K562 (cell line): Measurements from ENCODE around the gene ZNF280D. TPM values are rescaled to one million over a fixed set of nuclear protein-coding genes. Genes with fewer than 3 reads are reported as not detected.
A peak's percentile ranks its signal among the peaks of the same experiment; 100 is the strongest.

Experiments used
- ATAC-seq: fragments of 200-7000 bp; cut with Tn5 transposase; 3 replicates; pipeline ENCODE4 v1.9.1; 2020; ENCODE audit warnings: moderate library complexity
- BruUV-seq: library from RNA; stranded (reverse); fragments of 400-500 nt; replicated peaks from 2 replicates; lab custom pipeline; 2021; lab: Mats Ljungman, UMichigan
- CTCF ChIA-PET: fragments of 300-600 bp; formaldehyde crosslinking; extraction: SDS; loops from one replicate; lab custom pipeline; 2021; ENCODE audit warnings: low intra/inter-chr PET ratio; lab: Yijun Ruan, JAX
- POLR2A ChIA-PET: fragments of 300-600, 350-650 bp; sonication (Branson Sonifier 250); formaldehyde crosslinking; extraction: SDS; loops from one replicate; lab custom pipeline; 2021; ENCODE audit warnings: antibody characterized with exemption, inconsistent platforms; lab: Yijun Ruan, JAX
- DNase-seq, 4 experiments: peaks; one replicate each; pipeline versions ENCODE4 v3.0.0 to v3.0.0-alpha.2; 2011 to 2018; ENCODE audit warnings: low spot score in 3 of 4, mixed read lengths in 3 of 4; ENCODE audit errors: extremely low read depth in 1 of 4
- FAIRE-seq: peaks from 2 replicates; lab custom pipeline; 2011; peaks lifted over from hg19 to GRCh38; lab: Jason Lieb, UNC
- H2AFZ ChIP-seq: 2 replicates; pipeline ENCODE4 v1.6.0; 2011; ENCODE audit warnings: low read depth, low read length, control low read depth, inconsistent platforms
- H3K27ac ChIP-seq: fragments of 200-600 bp; 3 replicates; pipeline ENCODE4 v1.8.0; 2011; ENCODE audit warnings: low read depth, mild to moderate bottlenecking, control low read depth, inconsistent platforms, low read length, moderate library complexity, mixed read lengths; ENCODE audit errors: extremely low read depth
- H3K27me3 ChIP-seq, 2 experiments: fragments of 300-600 bp in 1 of 2; 2 replicates in 1 of 2; 3 replicates in 1 of 2; pipeline versions ENCODE4 v1.6.0 to v1.8.0; 2011; ENCODE audit warnings: inconsistent platforms in 2 of 2, low read length in 2 of 2, mild to moderate bottlenecking in 1 of 2, mixed read lengths in 1 of 2, moderate library complexity in 1 of 2; ENCODE audit not compliant: control insufficient read depth in 2 of 2, insufficient read depth in 2 of 2
- H3K36me3 ChIP-seq: fragments of 300-600 bp; 3 replicates; pipeline ENCODE4 v1.8.0; 2011; ENCODE audit warnings: mild to moderate bottlenecking, low read length, inconsistent platforms; ENCODE audit not compliant: control insufficient read depth, insufficient read depth
- H3K4me1 ChIP-seq, 2 experiments: fragments of 200-600 bp in 1 of 2; replicated peaks in 1 of 2; 2 replicates in 1 of 2; 3 replicates in 1 of 2; pipeline versions ENCODE4 v1.5.1 to v1.8.0; 2011; ENCODE audit warnings: inconsistent platforms in 2 of 2, low read length in 2 of 2, mild to moderate bottlenecking in 1 of 2, mixed read lengths in 1 of 2, moderate library complexity in 1 of 2; ENCODE audit not compliant: control insufficient read depth in 2 of 2, insufficient read depth in 2 of 2
- H3K4me2 ChIP-seq: 2 replicates; pipeline ENCODE4 v1.6.1; 2011; ENCODE audit warnings: low read length, control low read depth, inconsistent platforms, mixed read lengths; ENCODE audit not compliant: insufficient read depth
- H3K4me3 ChIP-seq: fragments of 200-600 bp; sonication (generic), shearing (Covaris generic); 2 replicates; pipeline ENCODE4 v1.5.1; 2016; ENCODE audit warnings: control low read depth, inconsistent platforms
- H3K79me2 ChIP-seq: fragments of 200-600 bp; 3 replicates; pipeline ENCODE4 v1.8.0; 2011; ENCODE audit warnings: low read length, inconsistent platforms; ENCODE audit not compliant: control insufficient read depth, insufficient read depth
- H3K9ac ChIP-seq, 2 experiments: 2 replicates each; pipeline versions ENCODE4 v1.6.0 to v1.6.1; 2011; ENCODE audit warnings: low read depth in 2 of 2, low read length in 2 of 2, control low read depth in 1 of 2, inconsistent platforms in 1 of 2, mild to moderate bottlenecking in 1 of 2, mixed read lengths in 1 of 2; ENCODE audit not compliant: insufficient read depth in 1 of 2
- H3K9me1 ChIP-seq: one replicate; pipeline ENCODE4 v1.6.0; 2011; ENCODE audit warnings: inconsistent platforms, mild to moderate bottlenecking, low read length, moderate library complexity; ENCODE audit not compliant: control insufficient read depth, insufficient read depth
- H3K9me3 ChIP-seq: replicated peaks from 2 replicates; pipeline ENCODE4 v1.5.1; 2011; ENCODE audit warnings: low read depth, low read length, inconsistent platforms; ENCODE audit not compliant: control insufficient read depth, insufficient read depth
- H4K20me1 ChIP-seq: replicated peaks from 2 replicates; pipeline ENCODE4 v1.6.1; 2011; ENCODE audit warnings: low read length, inconsistent platforms, mixed read lengths; ENCODE audit not compliant: control insufficient read depth, insufficient read depth
- BRD9 ChIP-seq: fragments of 450-650 bp; IDR thresholded peaks from 2 replicates; pipeline ENCODE4 v1.6.1; 2018; ENCODE audit warnings: low read depth; ENCODE audit not compliant: partially characterized antibody
- GABPB1 ChIP-seq: sonication (generic); formaldehyde crosslinking; IDR thresholded peaks from 2 replicates; pipeline ENCODE4 v1.8.0; 2022; ENCODE audit warnings: mild to moderate bottlenecking, missing genetic modification reagents
- HDAC2 ChIP-seq: fragments of 450-650 bp; IDR thresholded peaks from 2 replicates; pipeline ENCODE4 v1.6.1; 2016; ENCODE audit warnings: mild to moderate bottlenecking
- HMG20B ChIP-seq: fragments of 250-450 bp; sonication (Bioruptor Pico); IDR thresholded peaks from 2 replicates; pipeline ENCODE4 v1.5.0; 2021; ENCODE audit warnings: mild to moderate bottlenecking
- NFXL1 ChIP-seq: fragments of 450-650 bp; formaldehyde crosslinking; IDR thresholded peaks from 2 replicates; pipeline ENCODE4 v1.4.0; 2021; ENCODE audit warnings: mild to moderate bottlenecking
- NR2C2 ChIP-seq, 2 experiments: fragments of 200-800 bp in 1 of 2; sonication (Bioruptor generic) in 1 of 2; sonication (generic) in 1 of 2; formaldehyde crosslinking in 1 of 2; IDR thresholded peaks; 2 replicates each; pipeline versions ENCODE4 v1.6.1 to v1.8.0; 2016 to 2022; ENCODE audit warnings: mild to moderate bottlenecking in 1 of 2, missing compliant biosample characterization in 1 of 2, missing genetic modification characterization in 1 of 2, missing genetic modification reagents in 1 of 2
- NR4A1 ChIP-seq, 2 experiments: fragments of 250-450 bp in 1 of 2; fragments of 450-650 bp in 1 of 2; sonication (Bioruptor Pico) in 1 of 2; IDR thresholded peaks; 2 replicates each; pipeline versions ENCODE4 v1.4.0 to v1.6.1; 2016 to 2020; ENCODE audit warnings: mild to moderate bottlenecking in 2 of 2, missing compliant biosample characterization in 1 of 2, missing genetic modification characterization in 1 of 2, moderate library complexity in 1 of 2
- POLR2H ChIP-seq: IDR thresholded peaks from 2 replicates; pipeline ENCODE4 v1.6.1; 2016; ENCODE audit warnings: missing genetic modification characterization, low read depth, mild to moderate bottlenecking, control low read depth, missing compliant biosample characterization, moderate library complexity
- PPARD ChIP-seq: fragments of 250-450 bp; sonication (Bioruptor Pico); IDR thresholded peaks from 2 replicates; pipeline ENCODE4 v1.8.0; 2022; ENCODE audit warnings: inconsistent platforms, mild to moderate bottlenecking, moderate library complexity
- ZKSCAN1 ChIP-seq: fragments of 150-350 bp; IDR thresholded peaks from 2 replicates; pipeline ENCODE4 v1.6.1; 2016; ENCODE audit warnings: low read depth, low read length
- ZNF165 ChIP-seq: fragments of 250-450 bp; sonication (Bioruptor Pico); IDR thresholded peaks from 2 replicates; pipeline ENCODE4 v1.4.0; 2020; ENCODE audit warnings: borderline replicate concordance
- in situ Hi-C: fragments of 300-500 bp; cut with MboI; formaldehyde crosslinking; loops from 4 replicates; pipeline ENCODE4 v1.15.0; 2018; ENCODE audit warnings: inconsistent platforms, mixed read lengths
- intact Hi-C: fragments of 100-400 bp; cut with micrococcal nuclease; formaldehyde crosslinking; loops from 2 replicates; pipeline ENCODE4 v1.14.2; 2022
- polyA plus RNA-seq, 8 experiments: library from polyadenylated mRNA; depleted of rRNA in 4 of 8; stranded (reverse) in 5 of 8; unstranded in 3 of 8; fragments of >200 nt; fragmentation: Nextera tagmentation in 2 of 8; fragmentation: Illumina TruSeq in 1 of 8; extraction: Ambion mirVana in 2 of 8; extraction: Trizol in 1 of 8; gene quantifications; 2 replicates each; pipeline versions ENCODE4 v1.2.1 to v1.2.3, GENCODE V29; 2011 to 2014; ENCODE audit warnings: inconsistent platforms in 1 of 8, missing spikeins in 1 of 8
- total RNA-seq, 7 experiments: library from RNA; depleted of rRNA in 6 of 7; stranded (reverse); fragments of >200 nt in 6 of 7; fragmentation: Illumina TruSeq in 2 of 7; extraction: Trizol in 2 of 7; gene quantifications; 2 replicates each; pipeline versions ENCODE4 v1.2.1 to v1.2.3, GENCODE V29; 2011 to 2021; ENCODE audit warnings: low replicate concordance in 1 of 7
- TF ChIP-seq, protein P1 (sequence below): fragments of 250-450 bp; sonication (Bioruptor Pico); IDR thresholded peaks from 2 replicates; pipeline ENCODE4 v1.5.1; 2021; ENCODE audit warnings: mild to moderate bottlenecking
- TF ChIP-seq, protein P2 (sequence below): fragments of 250-450 bp; sonication (Bioruptor Pico); IDR thresholded peaks from 2 replicates; pipeline ENCODE4 v1.4.0; 2020; ENCODE audit warnings: mild to moderate bottlenecking, moderate library complexity
- TF ChIP-seq, protein P3 (sequence below): fragments of 450-650 bp; IDR thresholded peaks from 2 replicates; pipeline ENCODE4 v1.6.1; 2016; ENCODE audit warnings: antibody characterized with exemption

The ZNF280D gene
- total and polyA plus RNA-seq, 9 of the 15 experiments (the other 6 are each of a cell fraction or from before 2014, with no cell fraction given) = 8.3 to 21.8 (median 18.4) TPM

DNA sequence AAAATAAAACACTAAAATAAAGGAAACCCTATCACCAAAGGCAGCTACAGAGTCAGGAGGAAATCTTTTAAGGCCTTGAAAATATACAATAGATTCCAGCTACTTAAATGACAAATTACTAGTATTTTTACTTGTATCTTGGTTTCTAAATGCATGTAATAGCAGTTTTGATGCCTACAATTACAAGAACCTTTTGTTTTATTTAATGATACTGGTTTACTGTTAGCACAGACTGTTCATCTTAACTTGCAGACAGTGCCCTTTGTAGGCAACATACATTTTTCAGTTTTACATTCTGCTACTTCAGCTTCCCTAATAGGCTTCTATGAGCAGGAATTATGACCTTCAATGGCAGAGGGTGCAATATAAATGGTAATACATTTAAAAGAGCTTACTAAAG is 54.1 kb downstream of the ZNF280D start:
- Histone ChIP-seq H3K9me3 (no peaks in the 10 kb centered on the region), H3K9ac (no peak overlapping the region), H3K27ac (no peak overlapping the region), H2AFZ (no peak overlapping the region), H3K9me1 (no peaks in the 10 kb centered on the region)
- no peak for TF ChIP-seq PPARD (CRISPR knock-in tag)
- TF ChIP-seq NR2C2 (CRISPR knock-in tag; IDR thresholded peaks at IDR 0.05) = no peak
- no peak for TF ChIP-seq NR2C2 (tag; IDR thresholded peaks at IDR 0.05)
- TF ChIP-seq BRD9 = no peak
- TF ChIP-seq NFXL1 (CRISPR knock-in tag) = no peak
- no peak for TF ChIP-seq ZNF165 (CRISPR knock-in tag)
- TF ChIP-seq, protein P1, sequence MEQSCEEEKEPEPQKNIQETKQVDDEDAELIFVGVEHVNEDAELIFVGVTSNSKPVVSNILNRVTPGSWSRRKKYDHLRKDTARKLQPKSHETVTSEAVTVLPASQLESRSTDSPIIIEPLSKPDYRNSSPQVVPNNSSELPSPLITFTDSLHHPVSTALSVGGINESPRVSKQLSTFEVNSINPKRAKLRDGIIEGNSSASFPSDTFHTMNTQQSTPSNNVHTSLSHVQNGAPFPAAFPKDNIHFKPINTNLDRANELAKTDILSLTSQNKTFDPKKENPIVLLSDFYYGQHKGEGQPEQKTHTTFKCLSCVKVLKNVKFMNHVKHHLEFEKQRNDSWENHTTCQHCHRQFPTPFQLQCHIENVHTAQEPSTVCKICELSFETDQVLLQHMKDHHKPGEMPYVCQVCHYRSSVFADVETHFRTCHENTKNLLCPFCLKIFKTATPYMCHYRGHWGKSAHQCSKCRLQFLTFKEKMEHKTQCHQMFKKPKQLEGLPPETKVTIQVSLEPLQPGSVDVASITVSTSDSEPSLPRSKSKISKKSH (CRISPR knock-in tag) = no peak
- no peak for TF ChIP-seq NR4A1 (CRISPR knock-in tag; IDR thresholded peaks at IDR 0.05)
- no peak for TF ChIP-seq NR4A1 (tag; IDR thresholded peaks at IDR 0.05)
- no peak for TF ChIP-seq HDAC2
- TF ChIP-seq POLR2H (tag) = no peak
- TF ChIP-seq HMG20B (CRISPR knock-in tag) = no peak
- TF ChIP-seq ZKSCAN1 = no peak
- TF ChIP-seq, protein P2, sequence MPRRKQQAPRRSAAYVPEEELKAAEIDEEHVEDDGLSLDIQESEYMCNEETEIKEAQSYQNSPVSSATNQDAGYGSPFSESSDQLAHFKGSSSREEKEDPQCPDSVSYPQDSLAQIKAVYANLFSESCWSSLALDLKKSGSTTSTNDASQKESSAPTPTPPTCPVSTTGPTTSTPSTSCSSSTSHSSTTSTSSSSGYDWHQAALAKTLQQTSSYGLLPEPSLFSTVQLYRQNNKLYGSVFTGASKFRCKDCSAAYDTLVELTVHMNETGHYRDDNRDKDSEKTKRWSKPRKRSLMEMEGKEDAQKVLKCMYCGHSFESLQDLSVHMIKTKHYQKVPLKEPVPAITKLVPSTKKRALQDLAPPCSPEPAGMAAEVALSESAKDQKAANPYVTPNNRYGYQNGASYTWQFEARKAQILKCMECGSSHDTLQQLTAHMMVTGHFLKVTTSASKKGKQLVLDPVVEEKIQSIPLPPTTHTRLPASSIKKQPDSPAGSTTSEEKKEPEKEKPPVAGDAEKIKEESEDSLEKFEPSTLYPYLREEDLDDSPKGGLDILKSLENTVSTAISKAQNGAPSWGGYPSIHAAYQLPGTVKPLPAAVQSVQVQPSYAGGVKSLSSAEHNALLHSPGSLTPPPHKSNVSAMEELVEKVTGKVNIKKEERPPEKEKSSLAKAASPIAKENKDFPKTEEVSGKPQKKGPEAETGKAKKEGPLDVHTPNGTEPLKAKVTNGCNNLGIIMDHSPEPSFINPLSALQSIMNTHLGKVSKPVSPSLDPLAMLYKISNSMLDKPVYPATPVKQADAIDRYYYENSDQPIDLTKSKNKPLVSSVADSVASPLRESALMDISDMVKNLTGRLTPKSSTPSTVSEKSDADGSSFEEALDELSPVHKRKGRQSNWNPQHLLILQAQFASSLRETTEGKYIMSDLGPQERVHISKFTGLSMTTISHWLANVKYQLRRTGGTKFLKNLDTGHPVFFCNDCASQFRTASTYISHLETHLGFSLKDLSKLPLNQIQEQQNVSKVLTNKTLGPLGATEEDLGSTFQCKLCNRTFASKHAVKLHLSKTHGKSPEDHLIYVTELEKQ (CRISPR knock-in tag) = no peak
- TF ChIP-seq, protein P3, sequence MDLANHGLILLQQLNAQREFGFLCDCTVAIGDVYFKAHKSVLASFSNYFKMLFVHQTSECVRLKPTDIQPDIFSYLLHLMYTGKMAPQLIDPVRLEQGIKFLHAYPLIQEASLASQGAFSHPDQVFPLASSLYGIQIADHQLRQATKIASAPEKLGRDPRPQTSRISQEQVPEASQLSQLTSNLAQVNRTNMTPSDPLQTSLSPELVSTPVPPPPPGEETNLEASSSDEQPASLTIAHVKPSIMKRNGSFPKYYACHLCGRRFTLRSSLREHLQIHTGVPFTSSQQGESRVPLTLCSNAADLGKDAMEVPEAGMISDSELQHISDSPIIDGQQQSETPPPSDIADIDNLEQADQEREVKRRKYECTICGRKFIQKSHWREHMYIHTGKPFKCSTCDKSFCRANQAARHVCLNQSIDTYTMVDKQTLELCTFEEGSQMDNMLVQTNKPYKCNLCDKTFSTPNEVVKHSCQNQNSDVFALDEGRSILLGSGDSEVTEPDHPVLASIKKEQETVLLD = no peak
- no peak for TF ChIP-seq GABPB1 (CRISPR knock-in tag)
- TF ChIP-seq, all 486 proteins: peak for 0
- ChIA-PET CTCF (no interaction called here), POLR2A (interaction anchor here (0.9 kb wide), 1 partner anchor 34 kb away, joined by 3 read pairs; no protein-coding TSS in a partner anchor)
- Histone ChIP-seq H3K4me1 (no peaks in the 10 kb centered on the region), H3K4me3 (no peak overlapping the region), H3K79me2 (no peaks in the 10 kb centered on the region), H3K4me2 (no peak overlapping the region), H4K20me1 (no peaks in the 10 kb centered on the region), H3K27me3 (no peaks in the 10 kb centered on the region), H3K36me3 (no peaks in the 10 kb centered on the region; the same call in 2 of the 3 replicates)
- no TSS peak for BruUV-seq
- in situ Hi-C loops = no loop called here
- DNase-seq = no peak
- ATAC-seq = no peak
- peak; percentile 23 for FAIRE-seq
- intact Hi-C loops = no loop called here
